HCT116 (cell line): ENCODE measurements around the gene PCBP1. TPM values are rescaled to one million over a fixed set of nuclear protein-coding genes. Genes with fewer than 3 reads are reported as not detected.
"Not testable (repeated sequence)": the region's sequence is repeated elsewhere in the genome, so short reads cannot be mapped to it uniquely, and the experiment has no call there.

ENCODE experiments used
- ATAC-seq: fragments of 200-7000 bp; cut with Tn5 transposase; 2 replicates; pipeline ENCODE4 v1.9.1; 2020; ENCODE audit warnings: mild to moderate bottlenecking, moderate library complexity
- BruUV-seq: library from RNA; stranded (reverse); fragments of 400-500 nt; replicated peaks from 2 replicates; lab custom pipeline; 2021; lab: Mats Ljungman, UMichigan
- CTCF ChIA-PET: fragments of 300-600 bp; sonication (Branson Sonifier 250); formaldehyde crosslinking; loops from one replicate; lab custom pipeline; 2021; ENCODE audit warnings: antibody characterized with exemption; lab: Charles Lee
- POLR2A ChIA-PET: fragments of 300-600, 350-600 bp; sonication (Branson Sonifier 250); formaldehyde crosslinking; loops from one replicate; lab custom pipeline; 2021; ENCODE audit warnings: antibody characterized with exemption; lab: Charles Lee
- RAD21 ChIA-PET, 2 experiments: fragments of 300-600 bp; sonication (Branson Sonifier 250); formaldehyde crosslinking; loops; one replicate each; lab custom pipeline; 2023; ENCODE audit warnings: low total read pairs in 2 of 2; ENCODE audit not compliant: uncharacterized antibody in 2 of 2, unreplicated experiment in 2 of 2, low non-redundant PET in 1 of 2; lab: Charles Lee
- DNase-seq: peaks from one replicate; pipeline ENCODE4 v3.0.0-alpha.2; 2010; ENCODE audit warnings: low read depth, low spot score
- H2AFZ ChIP-seq: fragments of 200-600 bp; shearing (Covaris generic), sonication (generic); 2 replicates; pipeline ENCODE4 v1.6.1; 2017; ENCODE audit warnings: low read depth, mixed run types, mixed read lengths, antibody characterized with exemption, low read length; ENCODE audit not compliant: poor library complexity, severe bottlenecking
- H3K27ac ChIP-seq: 2 replicates; pipeline ENCODE4 v1.5.1; 2012; ENCODE audit warnings: low read depth, low read length
- H3K27me3 ChIP-seq: fragments of 200-600 bp; sonication (generic); 2 replicates; pipeline ENCODE4 v1.6.1; 2016; ENCODE audit warnings: mixed run types, low read length, mixed read lengths; ENCODE audit not compliant: insufficient read depth
- H3K36me3 ChIP-seq, 2 experiments: fragments of 200-500 bp in 1 of 2; fragments of 200-600 bp in 1 of 2; sonication (Bioruptor generic) in 1 of 2; sonication (generic) in 1 of 2; 2 replicates each; pipeline versions ENCODE4 v1.5.1 to v1.6.1; 2014 to 2016; ENCODE audit warnings: low read length in 2 of 2, inconsistent platforms in 1 of 2, mixed read lengths in 1 of 2, mixed run types in 1 of 2; ENCODE audit not compliant: insufficient read depth in 2 of 2, control insufficient read depth in 1 of 2
- H3K4me1 ChIP-seq, 2 experiments: fragments of 200-600 bp in 1 of 2; sonication (generic) in 1 of 2; 2 replicates each; pipeline versions ENCODE4 v1.5.1 to v1.6.1; 2012 to 2017; ENCODE audit warnings: low read length in 2 of 2, inconsistent platforms in 1 of 2, mild to moderate bottlenecking in 1 of 2, mixed read lengths in 1 of 2, mixed run types in 1 of 2, moderate library complexity in 1 of 2; ENCODE audit not compliant: insufficient read depth in 2 of 2, control insufficient read depth in 1 of 2
- H3K4me2 ChIP-seq: fragments of 200-600 bp; sonication (generic); 2 replicates; pipeline ENCODE4 v1.6.1; 2017; ENCODE audit warnings: mixed run types, low read length, mixed read lengths
- H3K4me3 ChIP-seq, 2 experiments: fragments of 200-600 bp in 1 of 2; sonication (generic) in 1 of 2; replicated peaks in 1 of 2; 2 replicates each; pipeline ENCODE4 v1.5.1; 2011 to 2016; ENCODE audit warnings: low read length in 2 of 2, control low read depth in 1 of 2, low read depth in 1 of 2, mild to moderate bottlenecking in 1 of 2, mixed read lengths in 1 of 2, mixed run types in 1 of 2
- H3K79me2 ChIP-seq: fragments of 200-600 bp; sonication (generic); 2 replicates; pipeline ENCODE4 v1.6.1; 2017; ENCODE audit warnings: mild to moderate bottlenecking, mixed run types, low read length, moderate library complexity, mixed read lengths; ENCODE audit not compliant: insufficient read depth
- H3K9ac ChIP-seq: fragments of 200-600 bp; sonication (generic); 2 replicates; pipeline ENCODE4 v1.6.1; 2016; ENCODE audit warnings: low read length, mixed read lengths
- H3K9me2 ChIP-seq: fragments of 200-600 bp; sonication (generic), shearing (Covaris generic); 2 replicates; pipeline ENCODE4 v1.6.1; 2017; ENCODE audit warnings: mixed run types, mild to moderate bottlenecking, moderate library complexity; ENCODE audit not compliant: insufficient read depth
- H3K9me3 ChIP-seq, 2 experiments: fragments of 200-500 bp in 1 of 2; fragments of 200-600 bp in 1 of 2; sonication (Bioruptor generic) in 1 of 2; sonication (generic) in 1 of 2; 2 replicates each; pipeline ENCODE4 v1.6.1; 2014 to 2017; ENCODE audit warnings: low read length in 2 of 2, mixed read lengths in 2 of 2, inconsistent platforms in 1 of 2, low read depth in 1 of 2, mild to moderate bottlenecking in 1 of 2, mixed run types in 1 of 2, moderate library complexity in 1 of 2; ENCODE audit not compliant: control insufficient read depth in 1 of 2, insufficient read depth in 1 of 2
- H4K20me1 ChIP-seq: fragments of 200-600 bp; sonication (generic), shearing (Covaris generic); 2 replicates; pipeline ENCODE4 v1.6.1; 2017; ENCODE audit warnings: mixed run types, mild to moderate bottlenecking, moderate library complexity; ENCODE audit not compliant: insufficient read depth
- CBX3 ChIP-seq: IDR thresholded peaks from 2 replicates; pipeline ENCODE4 v1.6.1; 2012; ENCODE audit warnings: low read depth
- CTCF ChIP-seq, 3 experiments: fragments of 200-600 bp in 1 of 3; sonication (generic) in 1 of 3; IDR thresholded peaks in 2 of 3; conservative IDR thresholded peaks in 1 of 3; 2 replicates each; pipeline ENCODE4 v1.5.1; 2012 to 2017; ENCODE audit warnings: low read depth in 2 of 3, low read length in 2 of 3, antibody characterized with exemption in 1 of 3, borderline replicate concordance in 1 of 3, control low read depth in 1 of 3, mild to moderate bottlenecking in 1 of 3, mixed read lengths in 1 of 3, mixed run types in 1 of 3, moderate library complexity in 1 of 3; ENCODE audit not compliant: insufficient read depth in 1 of 3
- ELF1 ChIP-seq: IDR thresholded peaks from 2 replicates; pipeline ENCODE4 v1.6.1; 2012; ENCODE audit warnings: low read depth, borderline replicate concordance
- EZH2phosphoT487 ChIP-seq: fragments of 200-600 bp; IDR thresholded peaks from 2 replicates; pipeline ENCODE4 v1.6.1; 2018; ENCODE audit warnings: antibody characterized with exemption, borderline replicate concordance
- JUND ChIP-seq: IDR thresholded peaks from 2 replicates; pipeline ENCODE4 v1.6.1; 2012
- POLR2A ChIP-seq: IDR thresholded peaks from 2 replicates; pipeline ENCODE4 v1.7.0; 2011; ENCODE audit warnings: borderline replicate concordance; ENCODE audit not compliant: insufficient read depth, insufficient read length; ENCODE audit errors: extremely low read depth
- POLR2AphosphoS5 ChIP-seq: IDR thresholded peaks from 2 replicates; pipeline ENCODE4 v1.6.1; 2011; ENCODE audit warnings: mild to moderate bottlenecking, low read depth, low read length, moderate library complexity
- REST ChIP-seq: IDR thresholded peaks from 2 replicates; pipeline ENCODE4 v1.6.1; 2012; ENCODE audit warnings: low read depth
- intact Hi-C: fragments of 100-400 bp; cut with micrococcal nuclease; formaldehyde crosslinking; loops from 2 replicates; pipeline ENCODE4 v1.10.0; 2022
- total RNA-seq: library from RNA; stranded (reverse); gene quantifications from one replicate; pipeline ENCODE4 v1.2.1, GENCODE V29; 2021; ENCODE audit not compliant: unreplicated experiment

The PCBP1 gene
- total RNA-seq, 1 experiment from 2014 or later, result 256 TPM

GRCh38 chr2:70131344-70132143 lies 44.3 kb downstream of the PCBP1 start:
- Histone ChIP-seq H3K27ac (peak overlapping the region; percentile 58; the same call in 1 of the 2 replicates), H2AFZ (peak overlapping the region; percentile 69), H3K4me1 (peaks cover 50 to 52% of the 10 kb centered on the region in 2 experiments)
- H3K9me3 ChIP-seq, H3K27me3 ChIP-seq, CTCF ChIA-PET, H3K9me2 ChIP-seq, BruUV-seq, H3K79me2 ChIP-seq, H3K4me3 ChIP-seq, ATAC-seq, intact Hi-C loops, H3K4me2 ChIP-seq, H3K9ac ChIP-seq, RAD21 ChIA-PET, H4K20me1 ChIP-seq, DNase-seq, H3K36me3 ChIP-seq: not testable (repeated sequence)
- POLR2A ChIA-PET, result interaction anchor here (0.6 to 2.5 kb wide), 3 partner anchors 9 to 45 kb away, joined by 3 to 12 read pairs (median 3); partner anchors contain the start of gene PCBP1

GRCh38 chr2:70132244-70133126 lies 45.2 kb downstream of the PCBP1 start:
- ATAC-seq, result 0 out of 2 replicates have a peak, but pooled peaks have one; percentile 21
- Histone ChIP-seq H3K27ac (peak overlapping the region; percentile 58), H3K9ac (peak overlapping the region; percentile 50), H2AFZ (peak overlapping the region; percentile 94), H3K4me1 (peaks cover 57 to 59% of the 10 kb centered on the region in 2 experiments), H3K9me3 (no peaks in the 10 kb centered on the region), H3K4me2 (peak overlapping the region; percentile 62)
- CTCF ChIA-PET, result interaction anchor here (1.0 to 1.4 kb wide), 2 partner anchors 9 to 218 kb away, joined by 3 read pairs; partner anchors contain the start of gene MXD1
- TF ChIP-seq EZH2phosphoT487 (no peak), CTCF (IDR thresholded peaks at IDR 0.05 in 2 of 3, conservative IDR thresholded peaks at IDR 0.05 in 1 of 3; ENCODE audit: borderline replicate concordance in 1 of 3, insufficient read depth in 1 of 3, low read depth in 2 of 3, low read length in 2 of 3) (no peak), ELF1 (no peak), POLR2AphosphoS5 (no peak), CBX3 (no peak), REST (no peak), POLR2A (no peak), JUND (no peak)
- TF ChIP-seq, all 23 proteins: peak for 0
- H4K20me1 ChIP-seq, result no peaks in the 10 kb centered on the region
- RAD21 ChIA-PET, result no interaction called here
- DNase-seq, result no peak
- H3K4me3 ChIP-seq, result peak overlapping the region in 1 of 2 experiments; percentile 16; a peak in 1 of 4 replicates
- no peaks in the 10 kb centered on the region for H3K27me3 ChIP-seq
- BruUV-seq, result no TSS peak
- intact Hi-C loops, result no loop called here
- H3K36me3 ChIP-seq, result no peaks in the 10 kb centered on the region
- no peaks in the 10 kb centered on the region for H3K79me2 ChIP-seq
- H3K9me2 ChIP-seq, result no peaks in the 10 kb centered on the region
- POLR2A ChIA-PET, result interaction anchor here (0.6 to 2.5 kb wide), 5 partner anchors 8 to 47 kb away, joined by 3 to 12 read pairs (median 4); partner anchors contain the start of gene PCBP1
